Inflammatory macrophage treated with lipopolysaccharide for 4 hours (primary cell): ENCODE results near the gene DTX1.
A peak's percentile ranks its signal among the peaks of the same experiment; 100 is the strongest.
"Not testable (repeated sequence)": the region's sequence is repeated elsewhere in the genome, so short reads cannot be mapped to it uniquely, and the experiment has no call there.

Experiments
- DNase-seq: peaks from one replicate; pipeline ENCODE4 v3.0.0-alpha.2; 2020

Gene DTX1

DNA sequence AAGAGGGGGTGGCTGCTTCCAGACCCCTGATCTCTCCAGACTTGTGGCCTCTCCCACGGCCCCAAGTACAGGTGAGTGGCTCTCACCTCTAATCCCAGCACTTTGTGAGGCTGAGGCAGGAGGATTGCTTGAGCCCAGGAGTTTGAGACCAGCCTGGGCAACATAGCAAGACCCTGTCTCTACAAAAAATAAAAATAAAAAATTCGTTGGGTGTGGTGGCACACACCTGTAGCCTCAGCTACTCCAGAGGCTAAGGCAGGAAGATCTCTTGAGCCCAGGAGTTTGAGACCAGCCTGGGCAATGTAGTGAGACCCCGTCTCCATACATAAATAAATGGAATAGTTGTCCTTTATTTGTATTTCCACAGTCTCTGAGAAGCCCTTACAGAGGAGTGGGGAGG, 85.2 kb downstream of the DTX1 start:
- not testable (repeated sequence) for DNase-seq

- peak; percentile 65 for DNase-seq
Measured at GRCh38 chr12:113142173-113142885, 85.8 kb downstream of the DTX1 start.

GRCh38 chr12:113142886-113143332, 86.4 kb downstream of the DTX1 start:
- DNase-seq = peak; percentile 47

DNA sequence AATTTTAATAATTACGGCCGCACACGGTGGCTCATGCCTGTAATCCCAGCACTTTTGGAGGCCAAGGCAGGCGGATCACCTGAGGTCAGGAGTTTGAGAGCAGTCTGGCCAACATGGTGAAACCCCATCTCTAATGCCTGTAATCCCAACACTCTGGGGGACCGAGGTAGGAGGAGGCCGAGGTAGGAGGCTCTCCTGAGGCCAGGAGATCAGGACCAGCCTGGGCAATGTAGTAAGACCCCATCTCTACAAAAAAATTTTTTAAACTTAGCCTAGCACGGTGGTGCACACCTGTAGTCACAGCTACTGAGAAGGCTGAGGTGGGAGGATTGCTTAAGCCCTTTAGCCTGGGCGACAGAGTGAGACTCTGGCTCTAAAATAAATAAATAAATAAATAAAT, 87.4 kb downstream of the DTX1 start:
- no peak for DNase-seq

DNA sequence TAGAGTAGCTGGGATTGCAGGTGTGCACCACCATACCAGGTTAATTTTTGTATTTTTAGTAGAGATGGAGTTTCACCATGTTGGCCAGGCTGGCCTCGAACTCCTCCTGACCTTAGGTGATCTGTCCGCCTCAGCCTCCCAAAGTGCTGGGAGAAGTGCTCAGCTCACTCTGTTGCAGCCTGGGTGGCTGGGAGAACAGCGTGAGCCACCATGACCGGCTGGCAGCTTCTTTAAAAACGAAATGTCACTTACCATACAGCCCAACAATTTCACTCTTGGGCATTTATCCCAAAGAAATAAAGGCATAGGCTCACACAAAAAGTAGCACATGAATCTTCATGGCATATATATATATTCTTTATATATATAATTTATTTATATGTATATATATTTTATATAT, 88.3 kb downstream of the DTX1 start:
- DNase-seq = no peak

DNA sequence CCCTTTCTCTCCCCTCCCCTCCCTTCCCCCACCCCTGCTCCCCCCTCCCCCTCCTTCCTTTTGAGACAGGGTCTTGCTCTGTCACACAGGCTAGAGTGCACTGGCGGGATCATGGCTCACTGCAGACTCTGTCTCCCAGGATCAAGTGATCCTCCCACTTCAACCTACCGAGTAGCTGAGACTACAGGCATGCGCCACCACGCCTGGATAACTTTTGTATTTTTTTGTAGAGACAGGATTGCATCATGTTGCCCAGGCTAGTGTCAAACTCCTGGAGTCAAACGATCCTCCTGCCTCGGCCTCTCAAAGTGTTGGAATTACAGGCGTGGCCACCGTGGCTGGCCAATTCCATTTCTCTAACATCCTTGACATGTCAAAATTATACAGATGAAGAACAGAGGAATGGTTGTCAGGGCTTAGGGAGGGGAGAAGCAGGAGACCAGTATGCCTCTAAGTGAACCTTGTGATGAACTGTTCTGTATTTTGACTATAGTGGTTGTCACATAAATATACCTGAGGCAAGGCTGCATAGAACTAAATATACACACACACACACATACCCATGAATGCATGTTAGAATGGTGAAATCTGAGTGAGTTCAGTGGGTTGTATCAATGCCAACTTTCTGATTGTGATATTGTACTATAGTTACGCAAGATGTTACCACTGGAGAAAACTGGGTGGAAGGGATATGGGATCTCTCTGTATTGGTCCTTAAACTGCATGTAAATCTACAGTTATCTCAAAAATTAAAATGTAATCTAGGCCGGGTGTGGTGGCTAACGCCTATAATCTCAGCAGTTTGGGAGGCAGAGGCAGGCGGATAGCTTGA, 89.4 kb downstream of the DTX1 start:
- DNase-seq = peak; percentile 2

GRCh38 chr12:113146999-113147398, 90.5 kb downstream of the DTX1 start:
- no peak for DNase-seq
